Measurements from ENCODE around the gene NBPF1. TPM values are rescaled to one million over a fixed set of nuclear protein-coding genes. Genes with fewer than 3 reads are reported as not detected.
"Not testable (repeated sequence)": the region's sequence is repeated elsewhere in the genome, so short reads cannot be mapped to it uniquely, and the experiment has no call there.

Gene NBPF1
- total and polyA plus RNA-seq, 3 donors from 2014 or later = 75.6 to 109 (median 93.9) TPM

GRCh38 chr1:16561035-16561434, 52.3 kb downstream of the NBPF1 start:
- H3K9me3 ChIP-seq; DNase-seq; H3K4me1 ChIP-seq; H3K27me3 ChIP-seq; H3K4me3 ChIP-seq; H3K27ac ChIP-seq; intact Hi-C loops (cut with DNase I; ENCODE audit: low total_unique reads); H3K36me3 ChIP-seq (ENCODE audit: low read depth, missing control alignments): not testable (repeated sequence)
- 68 to 85% methylated on average over 3 to 4 of the region's 4 CpGs for WGBS, 2 donors

GRCh38 chr1:16560498-16560897, 52.9 kb downstream of the NBPF1 start:
- H3K4me3 ChIP-seq; intact Hi-C loops (cut with DNase I; ENCODE audit: low total_unique reads); H3K27ac ChIP-seq; H3K9me3 ChIP-seq; H3K4me1 ChIP-seq; H3K36me3 ChIP-seq (ENCODE audit: low read depth, missing control alignments); H3K27me3 ChIP-seq; DNase-seq: not testable (repeated sequence)
- WGBS, 2 donors = 66 to 81% methylated on average over 5 of the region's 6 CpGs

GRCh38 chr1:16559688-16560087, 53.7 kb downstream of the NBPF1 start:
- WGBS, 2 donors = no CpG with 5 or more reads among the region's 5 CpGs
- H3K36me3 ChIP-seq (ENCODE audit: low read depth, missing control alignments); H3K27me3 ChIP-seq; H3K9me3 ChIP-seq; DNase-seq; H3K4me3 ChIP-seq; intact Hi-C loops (cut with DNase I; ENCODE audit: low total_unique reads); H3K27ac ChIP-seq; H3K4me1 ChIP-seq: not testable (repeated sequence)

GRCh38 chr1:16557034-16557433, 56.3 kb downstream of the NBPF1 start:
- H3K4me3 ChIP-seq; H3K9me3 ChIP-seq; intact Hi-C loops (cut with DNase I; ENCODE audit: low total_unique reads); H3K27me3 ChIP-seq; H3K4me1 ChIP-seq; H3K27ac ChIP-seq; H3K36me3 ChIP-seq (ENCODE audit: low read depth, missing control alignments); DNase-seq: not testable (repeated sequence)
- 93 to 100% methylated on average over 3 of the region's 3 CpGs for WGBS, 2 donors

- DNase-seq; H3K4me3 ChIP-seq; H3K9me3 ChIP-seq; H3K4me1 ChIP-seq; intact Hi-C loops (cut with DNase I; ENCODE audit: low total_unique reads); H3K27ac ChIP-seq; H3K27me3 ChIP-seq; H3K36me3 ChIP-seq (ENCODE audit: low read depth, missing control alignments): not testable (repeated sequence)
- 85 to 96% methylated on average over 5 to 9 of the region's 11 CpGs for WGBS, 2 donors
Measured at GRCh38 chr1:16553244-16553643, 60.1 kb downstream of the NBPF1 start.

GRCh38 chr1:16550212-16550918, 63.0 kb downstream of the NBPF1 start:
- H3K9me3 ChIP-seq; DNase-seq; H3K4me3 ChIP-seq; H3K36me3 ChIP-seq (ENCODE audit: low read depth, missing control alignments); H3K27ac ChIP-seq; intact Hi-C loops (cut with DNase I; ENCODE audit: low total_unique reads); H3K27me3 ChIP-seq; H3K4me1 ChIP-seq: not testable (repeated sequence)
- 75 to 100% methylated on average over 1 of the region's 1 CpG for WGBS, 2 donors

- H3K27me3 ChIP-seq; H3K4me3 ChIP-seq; H3K4me1 ChIP-seq; intact Hi-C loops (cut with DNase I; ENCODE audit: low total_unique reads); H3K27ac ChIP-seq; H3K9me3 ChIP-seq; DNase-seq; H3K36me3 ChIP-seq (ENCODE audit: low read depth, missing control alignments): not testable (repeated sequence)
- 29 to 79% methylated on average over 1 of the region's 1 CpG for WGBS, 2 donors
Measured at GRCh38 chr1:16549545-16549944, 63.8 kb downstream of the NBPF1 start.

- intact Hi-C loops (cut with DNase I; ENCODE audit: low total_unique reads); DNase-seq; H3K9me3 ChIP-seq; H3K4me1 ChIP-seq; H3K36me3 ChIP-seq (ENCODE audit: low read depth, missing control alignments); H3K27ac ChIP-seq; H3K27me3 ChIP-seq; H3K4me3 ChIP-seq: not testable (repeated sequence)
- WGBS, 2 donors = 40 to 53% methylated on average over 2 of the region's 41 CpGs
Measured at GRCh38 chr1:16547502-16548241, 65.7 kb downstream of the NBPF1 start.

- intact Hi-C loops (cut with DNase I; ENCODE audit: low total_unique reads); H3K27me3 ChIP-seq; H3K27ac ChIP-seq; H3K9me3 ChIP-seq; DNase-seq; H3K4me3 ChIP-seq; H3K36me3 ChIP-seq (ENCODE audit: low read depth, missing control alignments); H3K4me1 ChIP-seq: not testable (repeated sequence)
- 29 to 37% methylated on average over 9 to 10 of the region's 16 CpGs for WGBS, 2 donors
Measured at GRCh38 chr1:16545682-16546095, 67.7 kb downstream of the NBPF1 start.

- WGBS, 2 donors = 0% methylated on average over 1 of the region's 2 CpGs; no CpG with 5 or more reads in 1 of the 2 donors
- H3K9me3 ChIP-seq; H3K27me3 ChIP-seq; H3K4me1 ChIP-seq; H3K36me3 ChIP-seq (ENCODE audit: low read depth, missing control alignments); DNase-seq; H3K27ac ChIP-seq; H3K4me3 ChIP-seq; intact Hi-C loops (cut with DNase I; ENCODE audit: low total_unique reads): not testable (repeated sequence)
Measured at GRCh38 chr1:16540421-16540893, 72.9 kb downstream of the NBPF1 start.

GRCh38 chr1:16537528-16537927, 75.8 kb downstream of the NBPF1 start:
- H3K9me3 ChIP-seq; H3K4me1 ChIP-seq; H3K36me3 ChIP-seq (ENCODE audit: low read depth, missing control alignments); intact Hi-C loops (cut with DNase I; ENCODE audit: low total_unique reads); H3K27me3 ChIP-seq; H3K27ac ChIP-seq; H3K4me3 ChIP-seq; DNase-seq: not testable (repeated sequence)
- WGBS, 2 donors = 57 to 87% methylated on average over 6 of the region's 6 CpGs

- H3K27me3 ChIP-seq; H3K4me3 ChIP-seq; intact Hi-C loops (cut with DNase I; ENCODE audit: low total_unique reads); H3K36me3 ChIP-seq (ENCODE audit: low read depth, missing control alignments); H3K27ac ChIP-seq; DNase-seq; H3K4me1 ChIP-seq; H3K9me3 ChIP-seq: not testable (repeated sequence)
- 66 to 71% methylated on average over 15 of the region's 15 CpGs for WGBS, 2 donors
Measured at GRCh38 chr1:16536796-16537195, 76.6 kb downstream of the NBPF1 start.
